SU-DHL-6 (cell line): Measurements from ENCODE around the gene TRIM32.

ENCODE experiments used
- H2AFZ ChIP-seq: fragments of 200-600 bp; sonication (generic); 2 replicates; pipeline ENCODE4 v1.6.1; 2014; ENCODE audit warnings: low read depth, mild to moderate bottlenecking, moderate library complexity, mixed read lengths, antibody characterized with exemption, low read length; ENCODE audit not compliant: severe bottlenecking
- H3F3A ChIP-seq: fragments of 200-600 bp; shearing (Covaris generic); 2 replicates; pipeline ENCODE4 v1.6.0; 2016; ENCODE audit warnings: antibody characterized with exemption, mild to moderate bottlenecking; ENCODE audit not compliant: insufficient read depth
- H3K27ac ChIP-seq: fragments of 200-600 bp; sonication (generic); 2 replicates; pipeline ENCODE4 v1.5.1; 2016; ENCODE audit warnings: low read depth, mild to moderate bottlenecking, low read length, moderate library complexity, mixed read lengths
- H3K27me3 ChIP-seq: fragments of 200-600 bp; sonication (generic), shearing (Covaris generic); 2 replicates; pipeline ENCODE4 v1.6.0; 2014; ENCODE audit warnings: mild to moderate bottlenecking, low read length
- H3K36me3 ChIP-seq: fragments of 200-600 bp; sonication (generic); 2 replicates; pipeline ENCODE4 v1.6.1; 2014; ENCODE audit warnings: mild to moderate bottlenecking, low read length, mixed read lengths
- H3K4me2 ChIP-seq: fragments of 300-600, 200-600 bp; shearing (Covaris generic), sonication (generic); 2 replicates; pipeline ENCODE4 v1.6.0; 2014; ENCODE audit warnings: low read length, low read depth, mild to moderate bottlenecking; ENCODE audit not compliant: poor library complexity, severe bottlenecking
- H3K4me3 ChIP-seq: fragments of 200-600 bp; sonication (generic); 2 replicates; pipeline ENCODE4 v1.5.1; 2014; ENCODE audit warnings: antibody characterized with exemption, low read length, mild to moderate bottlenecking, mixed read lengths; ENCODE audit not compliant: insufficient read depth, poor library complexity, severe bottlenecking
- H3K79me2 ChIP-seq: fragments of 200-600 bp; sonication (generic); 2 replicates; pipeline ENCODE4 v1.6.1; 2014; ENCODE audit warnings: mild to moderate bottlenecking, low read length, moderate library complexity; ENCODE audit not compliant: insufficient read depth
- H3K9ac ChIP-seq: fragments of 200-600 bp; sonication (generic); 2 replicates; pipeline ENCODE4 v1.7.0; 2014; ENCODE audit warnings: mild to moderate bottlenecking, low read length
- H3K9me2 ChIP-seq: fragments of 200-600 bp; sonication (generic); replicated peaks from 2 replicates; pipeline ENCODE4 v1.6.1; 2014; ENCODE audit warnings: low read length; ENCODE audit not compliant: insufficient read depth
- H3K9me3 ChIP-seq: fragments of 200-600 bp; sonication (generic); 2 replicates; pipeline ENCODE4 v1.6.1; 2014; ENCODE audit warnings: low read length, mixed read lengths; ENCODE audit not compliant: insufficient read depth
- H4K20me1 ChIP-seq: fragments of 200-600 bp; sonication (generic); 2 replicates; pipeline ENCODE4 v1.6.1; 2014; ENCODE audit warnings: low read depth, mild to moderate bottlenecking, antibody characterized with exemption, low read length, moderate library complexity, mixed read lengths
- EZH2phosphoT487 ChIP-seq: fragments of 200-600 bp; sonication (generic), shearing (Covaris generic); conservative IDR thresholded peaks from 2 replicates; pipeline ENCODE4 v1.6.1; 2018; ENCODE audit warnings: mild to moderate bottlenecking, antibody characterized with exemption, low read length, moderate library complexity, mixed read lengths
- TF ChIP-seq, protein P1 (sequence below): fragments of 200-600 bp; sonication (generic); IDR thresholded peaks from one replicate; pipeline ENCODE4 v1.5.1; 2017; ENCODE audit warnings: antibody characterized with exemption, mild to moderate bottlenecking, low read length, moderate library complexity; ENCODE audit not compliant: insufficient read depth, poor library complexity, severe bottlenecking

The TRIM32 gene

DNA sequence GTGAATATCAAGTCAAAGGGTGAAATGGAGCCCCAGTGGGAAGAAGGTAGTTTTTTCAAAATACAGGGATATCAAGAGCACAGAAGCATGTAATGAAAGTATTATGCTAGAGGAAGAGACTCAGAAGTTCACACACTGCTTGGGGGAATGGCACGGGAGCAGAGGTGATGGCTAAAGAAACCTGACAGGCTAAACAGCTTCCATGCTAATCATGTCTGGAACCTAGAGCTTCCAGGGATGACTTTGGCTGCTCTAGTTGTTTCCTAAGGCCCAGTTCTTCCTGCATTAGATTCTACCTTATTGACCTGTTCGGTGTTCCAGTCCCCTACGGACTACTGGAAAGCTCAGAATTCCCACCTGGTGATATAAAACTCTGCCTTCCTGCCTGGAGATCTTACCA is 34.3 kb downstream of the TRIM32 start:
- Histone ChIP-seq H3K27me3 (no peaks in the 10 kb centered on the region), H4K20me1 (no peaks in the 10 kb centered on the region), H3K27ac (no peak overlapping the region), H3K4me3 (no peak overlapping the region), H3F3A (no peaks in the 10 kb centered on the region), H3K9me2 (no peaks in the 10 kb centered on the region), H3K79me2 (no peaks in the 10 kb centered on the region), H3K36me3 (no peaks in the 10 kb centered on the region), H3K9me3 (no peaks in the 10 kb centered on the region), H3K9ac (no peak overlapping the region), H3K4me2 (no peak overlapping the region), H2AFZ (no peak overlapping the region)
- TF ChIP-seq, protein P1, sequence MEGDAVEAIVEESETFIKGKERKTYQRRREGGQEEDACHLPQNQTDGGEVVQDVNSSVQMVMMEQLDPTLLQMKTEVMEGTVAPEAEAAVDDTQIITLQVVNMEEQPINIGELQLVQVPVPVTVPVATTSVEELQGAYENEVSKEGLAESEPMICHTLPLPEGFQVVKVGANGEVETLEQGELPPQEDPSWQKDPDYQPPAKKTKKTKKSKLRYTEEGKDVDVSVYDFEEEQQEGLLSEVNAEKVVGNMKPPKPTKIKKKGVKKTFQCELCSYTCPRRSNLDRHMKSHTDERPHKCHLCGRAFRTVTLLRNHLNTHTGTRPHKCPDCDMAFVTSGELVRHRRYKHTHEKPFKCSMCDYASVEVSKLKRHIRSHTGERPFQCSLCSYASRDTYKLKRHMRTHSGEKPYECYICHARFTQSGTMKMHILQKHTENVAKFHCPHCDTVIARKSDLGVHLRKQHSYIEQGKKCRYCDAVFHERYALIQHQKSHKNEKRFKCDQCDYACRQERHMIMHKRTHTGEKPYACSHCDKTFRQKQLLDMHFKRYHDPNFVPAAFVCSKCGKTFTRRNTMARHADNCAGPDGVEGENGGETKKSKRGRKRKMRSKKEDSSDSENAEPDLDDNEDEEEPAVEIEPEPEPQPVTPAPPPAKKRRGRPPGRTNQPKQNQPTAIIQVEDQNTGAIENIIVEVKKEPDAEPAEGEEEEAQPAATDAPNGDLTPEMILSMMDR = no peak
- TF ChIP-seq EZH2phosphoT487 = no peak

DNA sequence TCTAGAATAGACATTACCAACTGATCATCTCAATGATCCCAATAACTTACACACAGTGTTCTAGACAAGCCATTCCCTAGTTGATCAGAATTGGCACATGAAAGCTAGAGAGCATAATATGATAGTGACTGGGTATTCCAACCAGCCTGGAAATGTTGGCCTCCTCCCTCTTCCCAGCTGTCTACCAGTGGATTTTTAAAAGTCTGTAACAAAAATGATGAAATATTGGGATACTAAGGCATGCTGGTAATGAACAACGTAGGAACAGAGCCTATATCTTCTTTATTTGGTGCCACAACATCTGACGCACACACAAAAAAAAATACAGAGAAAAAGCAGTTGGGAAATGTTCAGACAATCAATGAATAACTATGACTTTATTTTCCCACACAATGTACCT is 34.8 kb downstream of the TRIM32 start:
- no peak overlapping the region for H2AFZ ChIP-seq
- H3K4me3 ChIP-seq = no peak overlapping the region
- no peak overlapping the region for H3K4me2 ChIP-seq
- no peaks in the 10 kb centered on the region for H3F3A ChIP-seq
- H3K9me2 ChIP-seq = no peaks in the 10 kb centered on the region
- no peaks in the 10 kb centered on the region for H3K79me2 ChIP-seq
- no peak for TF ChIP-seq EZH2phosphoT487
- TF ChIP-seq, protein P1 = no peak
- H3K27ac ChIP-seq = no peak overlapping the region
- no peaks in the 10 kb centered on the region for H3K9me3 ChIP-seq
- no peaks in the 10 kb centered on the region for H3K27me3 ChIP-seq
- no peaks in the 10 kb centered on the region for H4K20me1 ChIP-seq
- H3K36me3 ChIP-seq = no peaks in the 10 kb centered on the region
- no peak overlapping the region for H3K9ac ChIP-seq

DNA sequence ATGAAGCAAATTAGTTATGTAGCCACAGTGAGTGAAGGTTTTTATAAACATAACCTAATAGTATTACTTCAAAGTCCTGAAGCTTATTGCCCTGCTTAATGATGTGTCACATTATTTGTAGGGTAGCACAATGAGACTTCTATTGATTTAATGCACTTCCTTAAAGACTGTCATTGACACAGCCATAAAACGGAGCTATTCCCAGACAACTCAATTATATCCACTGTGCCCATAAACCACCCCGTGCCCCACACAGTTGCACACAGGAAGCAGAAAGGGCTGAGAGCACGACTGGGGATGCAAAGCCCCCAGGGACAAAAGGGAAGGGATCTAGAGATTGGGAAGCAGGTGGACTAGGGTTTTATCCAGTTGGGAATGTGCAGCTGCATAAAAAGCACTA is 37.0 kb downstream of the TRIM32 start:
- no peaks in the 10 kb centered on the region for H3K27me3 ChIP-seq
- H3F3A ChIP-seq = no peaks in the 10 kb centered on the region
- no peak overlapping the region for H3K27ac ChIP-seq
- H3K9me2 ChIP-seq = no peaks in the 10 kb centered on the region
- no peaks in the 10 kb centered on the region for H3K79me2 ChIP-seq
- H2AFZ ChIP-seq = no peak overlapping the region
- H3K4me3 ChIP-seq = no peak overlapping the region
- H3K9me3 ChIP-seq = no peaks in the 10 kb centered on the region
- no peak for TF ChIP-seq EZH2phosphoT487
- TF ChIP-seq, protein P1 = no peak
- no peak overlapping the region for H3K9ac ChIP-seq
- no peaks in the 10 kb centered on the region for H3K36me3 ChIP-seq
- H3K4me2 ChIP-seq = no peak overlapping the region
- no peaks in the 10 kb centered on the region for H4K20me1 ChIP-seq
